Trophoblast cell (in vitro differentiated cells and primary cell): ENCODE results near the gene PKP3.
A peak's percentile ranks its signal among the peaks of the same experiment; 100 is the strongest.

Experiments
- DNase-seq, 2 donors: peaks; one replicate each; pipeline ENCODE4 v3.0.0-alpha.2; 2016
- H2AFZ ChIP-seq: 2 replicates; pipeline ENCODE4 v1.6.1; 2013; ENCODE audit warnings: low read length, moderate library complexity, mild to moderate bottlenecking; ENCODE audit not compliant: insufficient read depth, poor library complexity
- H2AK5ac ChIP-seq: 2 replicates; pipeline ENCODE4 v1.6.1; 2013; ENCODE audit warnings: mild to moderate bottlenecking, low read length
- H2BK120ac ChIP-seq: 2 replicates; pipeline ENCODE4 v1.6.1; 2013; ENCODE audit warnings: low read length, mild to moderate bottlenecking, moderate library complexity; ENCODE audit not compliant: insufficient read depth, poor library complexity
- H2BK12ac ChIP-seq: 2 replicates; pipeline ENCODE4 v1.6.1; 2013; ENCODE audit warnings: mild to moderate bottlenecking, low read length, moderate library complexity
- H2BK5ac ChIP-seq: 2 replicates; pipeline ENCODE4 v1.6.1; 2013; ENCODE audit warnings: low read length, low read depth, moderate library complexity, mild to moderate bottlenecking; ENCODE audit not compliant: poor library complexity
- H3K14ac ChIP-seq: 2 replicates; pipeline ENCODE4 v1.6.1; 2013; ENCODE audit warnings: mild to moderate bottlenecking, low read length
- H3K18ac ChIP-seq: 2 replicates; pipeline ENCODE4 v1.6.1; 2013; ENCODE audit warnings: mild to moderate bottlenecking, low read length
- H3K23ac ChIP-seq: 2 replicates; pipeline ENCODE4 v1.6.1; 2013; ENCODE audit warnings: low read length
- H3K27ac ChIP-seq: 2 replicates; pipeline ENCODE4 v1.5.1; 2013; ENCODE audit warnings: low read depth, mild to moderate bottlenecking, inconsistent platforms, low read length, moderate library complexity
- H3K27me3 ChIP-seq: 2 replicates; pipeline ENCODE4 v1.6.1; 2013; ENCODE audit warnings: inconsistent platforms, mild to moderate bottlenecking, low read length, moderate library complexity; ENCODE audit not compliant: insufficient read depth
- H3K36me3 ChIP-seq, 2 experiments: 1 replicate in 1 of 2; 2 replicates in 1 of 2; pipeline ENCODE4 v1.6.1; 2013; ENCODE audit warnings: low read length in 2 of 2, mild to moderate bottlenecking in 2 of 2, moderate library complexity in 1 of 2; ENCODE audit not compliant: insufficient read depth in 2 of 2, control insufficient read depth in 1 of 2
- H3K4ac ChIP-seq: 2 replicates; pipeline ENCODE4 v1.6.1; 2013; ENCODE audit warnings: low read depth, mild to moderate bottlenecking, low read length, moderate library complexity
- H3K4me1 ChIP-seq, 2 experiments: 1 replicate in 1 of 2; 2 replicates in 1 of 2; pipeline ENCODE4 v1.6.1; 2013; ENCODE audit warnings: low read length in 2 of 2, mild to moderate bottlenecking in 2 of 2, moderate library complexity in 1 of 2; ENCODE audit not compliant: insufficient read depth in 2 of 2, control insufficient read depth in 1 of 2
- H3K4me2 ChIP-seq: 2 replicates; pipeline ENCODE4 v1.6.1; 2013; ENCODE audit warnings: inconsistent platforms, mild to moderate bottlenecking, low read length, moderate library complexity
- H3K4me3 ChIP-seq: 2 replicates; pipeline ENCODE4 v1.5.1; 2013; ENCODE audit warnings: mild to moderate bottlenecking, low read depth, low read length, inconsistent platforms
- H3K79me1 ChIP-seq: one replicate; pipeline ENCODE4 v1.6.1; 2013; ENCODE audit warnings: low read length
- H3K79me2 ChIP-seq: 2 replicates; pipeline ENCODE4 v1.6.1; 2013; ENCODE audit warnings: low read length, mild to moderate bottlenecking; ENCODE audit not compliant: control insufficient read depth, insufficient read depth, poor library complexity
- H3K9ac ChIP-seq: 2 replicates; pipeline ENCODE4 v1.6.1; 2013; ENCODE audit warnings: mild to moderate bottlenecking, low read length
- H3K9me3 ChIP-seq: 2 replicates; pipeline ENCODE4 v1.6.1; 2013; ENCODE audit warnings: low read depth, mild to moderate bottlenecking, control low read depth, inconsistent platforms, low read length; ENCODE audit not compliant: insufficient read depth
- H4K12ac ChIP-seq: 2 replicates; pipeline ENCODE4 v1.6.1; 2013; ENCODE audit warnings: low read depth, mild to moderate bottlenecking, low read length, moderate library complexity
- H4K8ac ChIP-seq: 2 replicates; pipeline ENCODE4 v1.6.1; 2013; ENCODE audit warnings: low read depth, mild to moderate bottlenecking, low read length, moderate library complexity
- H4K91ac ChIP-seq: one replicate; pipeline ENCODE4 v1.6.1; 2013; ENCODE audit warnings: low read depth, mild to moderate bottlenecking, low read length, moderate library complexity
- WGBS: extraction: QIAGEN DNeasy Blood & Tissue Kit; methylation state at CpG from one replicate; pipeline ENCODE4 v1.1.7; 2013; ENCODE audit warnings: missing lambda C conversion rate; ENCODE audit not compliant: insufficient read length, insufficient coverage; ENCODE audit errors: extremely low coverage; 5-methylcytosine and 5-hydroxymethylcytosine counted together

Gene PKP3

DNA sequence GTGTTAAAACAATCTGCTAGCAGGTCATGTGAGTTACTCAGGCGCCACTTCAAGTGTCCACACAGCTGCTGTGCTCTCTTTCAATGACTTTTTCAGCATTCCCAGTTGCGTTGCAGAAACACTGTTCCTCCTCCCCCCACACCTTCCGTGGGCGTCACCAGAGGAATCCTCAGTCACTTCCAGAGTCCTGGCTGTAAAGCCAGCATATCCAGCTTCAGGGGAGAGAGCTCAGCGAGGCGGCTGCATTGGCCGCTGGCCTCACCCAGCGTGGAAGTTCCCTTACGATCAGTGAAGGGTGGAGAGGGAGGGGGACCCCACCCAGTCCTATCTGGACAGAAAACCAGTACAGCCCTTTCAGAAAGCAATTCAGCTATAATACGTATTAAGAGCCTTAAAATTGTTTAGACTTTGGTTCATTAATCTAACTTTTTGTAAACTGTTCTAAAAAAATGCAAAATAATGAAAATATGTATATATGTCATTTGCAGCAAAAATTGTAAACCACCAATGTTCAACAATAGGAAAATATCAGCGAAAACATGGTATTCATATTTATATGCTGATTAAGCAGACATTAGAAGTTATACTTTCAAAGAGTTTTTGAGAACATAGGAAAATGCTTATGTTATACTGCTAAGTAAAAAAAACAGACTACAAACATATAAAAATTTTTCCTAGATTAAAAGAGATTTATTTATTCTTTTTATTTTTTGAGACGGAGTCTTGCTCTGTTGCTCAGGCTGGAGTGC lies 50.6 kb downstream of the PKP3 start:
- Histone ChIP-seq H4K12ac (no peak overlapping the region), H3K27me3 (no peaks in the 10 kb centered on the region), H3K4ac (no peak overlapping the region), H3K14ac (no peak overlapping the region), H3K4me2 (no peak overlapping the region), H2BK12ac (no peak overlapping the region), H3K27ac (no peak overlapping the region), H2BK120ac (no peak overlapping the region), H3K4me3 (no peak overlapping the region), H3K9me3 (no peaks in the 10 kb centered on the region), H3K79me2 (peaks cover 2% of the 10 kb centered on the region), H2BK5ac (no peak overlapping the region), H2AFZ (no peak overlapping the region), H3K4me1 (peaks cover 18 to 21% of the 10 kb centered on the region in 2 experiments), H3K18ac (no peak overlapping the region), H2AK5ac (no peak overlapping the region), H4K8ac (no peak overlapping the region), H3K36me3 (no peaks in the 10 kb centered on the region), H3K79me1 (peaks cover 12% of the 10 kb centered on the region), H4K91ac (no peak overlapping the region), H3K9ac (peak overlapping the region; percentile 30), H3K23ac (no peak overlapping the region)
- no CpG with 5 or more reads among the region's 12 CpGs for WGBS
- no peak for DNase-seq

- no CpG with 5 or more reads among the region's 20 CpGs for WGBS
Observed at GRCh38 chr11:445765-446588, 52.0 kb downstream of the PKP3 start.

DNA sequence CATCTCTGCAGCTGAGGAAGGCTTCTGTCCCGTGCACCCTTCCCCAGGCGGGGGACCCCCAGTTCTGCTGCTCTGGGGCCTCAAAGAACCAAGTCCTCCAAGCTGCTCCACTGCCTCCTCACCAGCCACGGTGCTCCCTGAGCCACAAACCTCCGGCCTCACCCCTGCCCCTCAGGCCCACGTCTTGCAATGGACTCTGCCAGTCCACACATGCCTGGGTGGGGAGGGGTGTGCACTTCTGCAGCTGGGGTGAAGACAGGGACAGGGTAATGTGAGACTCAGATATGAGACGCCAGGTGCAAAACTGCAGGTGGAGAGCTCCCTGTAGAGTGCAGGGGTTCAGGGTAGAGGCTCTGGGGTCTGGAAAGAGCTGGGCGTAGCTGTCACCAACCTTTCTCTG lies 52.9 kb downstream of the PKP3 start:
- H4K12ac ChIP-seq = no peak overlapping the region
- H3K9ac ChIP-seq = no peak overlapping the region
- H3K18ac ChIP-seq = peak overlapping the region; percentile 25
- no peak overlapping the region for H4K91ac ChIP-seq
- H3K79me1 ChIP-seq = peaks cover 18% of the 10 kb centered on the region
- no peak overlapping the region for H2BK120ac ChIP-seq
- H3K79me2 ChIP-seq = peaks cover 15% of the 10 kb centered on the region
- no peak overlapping the region for H2AFZ ChIP-seq
- H3K27ac ChIP-seq = no peak overlapping the region
- H3K4ac ChIP-seq = no peak overlapping the region
- H3K23ac ChIP-seq = no peak overlapping the region
- WGBS = no CpG with 5 or more reads among the region's 7 CpGs
- no peak for DNase-seq
- H3K4me3 ChIP-seq = peak overlapping the region; percentile 32
- H3K36me3 ChIP-seq = peaks cover 0 to 3% of the 10 kb centered on the region in 2 experiments
- peak overlapping the region; percentile 28 for H2AK5ac ChIP-seq
- peak overlapping the region; percentile 25 for H2BK12ac ChIP-seq
- no peak overlapping the region for H2BK5ac ChIP-seq
- H3K9me3 ChIP-seq = no peaks in the 10 kb centered on the region
- H4K8ac ChIP-seq = no peak overlapping the region
- no peak overlapping the region for H3K4me2 ChIP-seq
- peaks cover 23 to 31% of the 10 kb centered on the region in 2 experiments for H3K4me1 ChIP-seq
- peak overlapping the region; percentile 27 for H3K14ac ChIP-seq
- no peaks in the 10 kb centered on the region for H3K27me3 ChIP-seq

More at GRCh38 chr11:445765-446588, 52.0 kb downstream of the PKP3 start:
- H3K27ac ChIP-seq = peak overlapping the region; percentile 4
- peak overlapping the region; percentile 54 for H2AFZ ChIP-seq
- no peaks in the 10 kb centered on the region for H3K27me3 ChIP-seq
- H3K18ac ChIP-seq = no peak overlapping the region
- H3K4me1 ChIP-seq = peaks cover 18 to 22% of the 10 kb centered on the region in 2 experiments
- H2AK5ac ChIP-seq = no peak overlapping the region
- H2BK12ac ChIP-seq = peak overlapping the region; percentile 74
- no peak overlapping the region for H3K4me2 ChIP-seq
- peaks cover 9% of the 10 kb centered on the region for H3K79me2 ChIP-seq
- no peak overlapping the region for H3K4ac ChIP-seq
- peak overlapping the region; percentile 38 for H2BK120ac ChIP-seq
- no peak overlapping the region for H4K12ac ChIP-seq
- no peaks in the 10 kb centered on the region for H3K36me3 ChIP-seq
- H4K8ac ChIP-seq = no peak overlapping the region
- DNase-seq = no peak
- no peak overlapping the region for H3K23ac ChIP-seq
- H3K14ac ChIP-seq = peak overlapping the region; percentile 42
- H3K4me3 ChIP-seq = no peak overlapping the region
- no peaks in the 10 kb centered on the region for H3K9me3 ChIP-seq
- H3K9ac ChIP-seq = no peak overlapping the region
- H3K79me1 ChIP-seq = peaks cover 21% of the 10 kb centered on the region
- peak overlapping the region; percentile 20 for H4K91ac ChIP-seq
- no peak overlapping the region for H2BK5ac ChIP-seq

- Histone ChIP-seq H3K23ac (no peak overlapping the region), H3K14ac (peak overlapping the region; percentile 81), H2BK12ac (peak overlapping the region; percentile 10), H3K9ac (peak overlapping the region; percentile 36), H3K9me3 (no peaks in the 10 kb centered on the region), H3K27ac (peak overlapping the region; percentile 88), H2AK5ac (peak overlapping the region; percentile 82), H3K4me1 (peaks cover 21 to 29% of the 10 kb centered on the region in 2 experiments), H4K8ac (peak overlapping the region; percentile 82), H3K4me2 (peak overlapping the region; percentile 73), H4K91ac (peak overlapping the region; percentile 71), H3K36me3 (peaks cover 8 to 10% of the 10 kb centered on the region in 2 experiments), H3K4me3 (peak overlapping the region; percentile 81), H2BK120ac (no peak overlapping the region), H3K18ac (peak overlapping the region; percentile 81), H2BK5ac (no peak overlapping the region), H4K12ac (peak overlapping the region; percentile 22), H2AFZ (peak overlapping the region; percentile 20), H3K27me3 (no peaks in the 10 kb centered on the region), H3K79me1 (peaks cover 18% of the 10 kb centered on the region), H3K79me2 (peaks cover 15% of the 10 kb centered on the region), H3K4ac (no peak overlapping the region)
- WGBS = no CpG with 5 or more reads among the region's 55 CpGs
- DNase-seq = peak; percentile 77 to 88
Observed at GRCh38 chr11:447923-448731, 54.1 kb downstream of the PKP3 start.
